Measurements from ENCODE around the gene C4BPB. TPM values are rescaled to one million over a fixed set of nuclear protein-coding genes. Genes with fewer than 3 reads are reported as not detected.

Gene C4BPB
- total RNA-seq, 2 experiments from 2014 or later, result not detected

- no peaks in the 10 kb centered on the region for H3K9me3 ChIP-seq (ENCODE audit: low read length)
Observed at GRCh38 chr1:207052911-207053769, 35.5 kb upstream of the C4BPB start, which contains the start of gene PFKFB2. PFKFB2 (plus strand) TSS chr1:207053275; CDS start chr1:207054718, 1,443 bp downstream.

GRCh38 chr1:207054491-207054890 lies 34.2 kb upstream of the C4BPB start:
- intact Hi-C loops (cut with micrococcal nuclease; ENCODE audit: unreplicated experiment), result loop anchor here (5.0 kb wide), 2 partner anchors 122 to 268 kb away; partner anchors contain the start of gene CD55

More at GRCh38 chr1:207052911-207053769, 35.5 kb upstream of the C4BPB start, which contains the start of gene PFKFB2:
- BruUV-seq (replicated peaks), result TSS peak; percentile 66
- peak within 1 kb of the TSS; percentile 78 for H3K27ac ChIP-seq (ENCODE audit: low read depth, low read length, poor library complexity, severe bottlenecking)
- intact Hi-C loops (cut with micrococcal nuclease; ENCODE audit: unreplicated experiment), result loop anchor here (5.0 kb wide), 2 partner anchors 121 to 269 kb away; partner anchors contain the start of gene CD55
- peaks cover 15% of the 10 kb centered on the region for H3K36me3 ChIP-seq (ENCODE audit: insufficient read depth, low read length)
- CTCF ChIA-PET (ENCODE audit: unreplicated experiment), result interaction anchor here (0.8 to 1.4 kb wide), 4 partner anchors 7 to 833 kb away, joined by 3 to 4 read pairs (median 3); no protein-coding TSS in a partner anchor
- POLR2A ChIA-PET, result interaction anchor here (0.8 to 1.7 kb wide), 8 partner anchors 15 to 401 kb away, joined by 3 to 6 read pairs (median 4); partner anchors contain the start of genes CD55 and CR2
- peak within 1 kb of the TSS; percentile 95 for H3K4me3 ChIP-seq (ENCODE audit: low read depth, low read length, poor library complexity, severe bottlenecking)
- peak within 1 kb of the TSS; percentile 89 for H2AFZ ChIP-seq (ENCODE audit: low read length)
- peak; percentile 92 for DNase-seq (ENCODE audit: low spot score)
- H4K20me1 ChIP-seq (ENCODE audit: insufficient read depth, low read length), result peaks cover 8% of the 10 kb centered on the region; the same call in 1 of the 2 replicates
- no peaks in the 10 kb centered on the region for H3K9me2 ChIP-seq (ENCODE audit: insufficient read depth, low read length)
- H3K4me1 ChIP-seq (ENCODE audit: insufficient read depth, low read length, poor library complexity, severe bottlenecking), result peaks cover 76% of the 10 kb centered on the region
- peaks cover 32% of the 10 kb centered on the region for H3K79me2 ChIP-seq (ENCODE audit: insufficient read depth, low read depth, low read length)
- no peak for TF ChIP-seq EZH2phosphoT487 (IDR thresholded peaks at IDR 0.05; ENCODE audit: borderline replicate concordance, low read depth, low read length)
- 0 out of 2 replicates have a peak, but pooled peaks have one; percentile 16 for TF ChIP-seq CTCF (conservative IDR thresholded peaks at IDR 0.05; ENCODE audit: low read length)
- H3K4me2 ChIP-seq (ENCODE audit: low read length), result peak within 1 kb of the TSS; percentile 94

More at GRCh38 chr1:207054491-207054890, 34.2 kb upstream of the C4BPB start:
- TF ChIP-seq CTCF (conservative IDR thresholded peaks at IDR 0.05; ENCODE audit: low read length), result no peak
- TF ChIP-seq EZH2phosphoT487 (IDR thresholded peaks at IDR 0.05; ENCODE audit: borderline replicate concordance, low read depth, low read length), result no peak
- peak; percentile 43 for DNase-seq (ENCODE audit: low spot score)
- peaks cover 81% of the 10 kb centered on the region for H3K4me1 ChIP-seq (ENCODE audit: insufficient read depth, low read length, poor library complexity, severe bottlenecking)
- H2AFZ ChIP-seq (ENCODE audit: low read length), result peak overlapping the region; percentile 17; the same call in 1 of the 2 replicates
- no TSS peak for BruUV-seq (replicated peaks)
- POLR2A ChIA-PET, result interaction anchor here (0.6 to 1.1 kb wide), 4 partner anchors 8 to 651 kb away, joined by 3 read pairs; no protein-coding TSS in a partner anchor
- peaks cover 3% of the 10 kb centered on the region; the same call in 1 of the 2 replicates for H4K20me1 ChIP-seq (ENCODE audit: insufficient read depth, low read length)
- no peaks in the 10 kb centered on the region for H3K9me3 ChIP-seq (ENCODE audit: low read length)
- CTCF ChIA-PET (ENCODE audit: unreplicated experiment), result no interaction called here
- H3K27ac ChIP-seq (ENCODE audit: low read depth, low read length, poor library complexity, severe bottlenecking), result peak overlapping the region; percentile 78
- peaks cover 2% of the 10 kb centered on the region; the same call in 1 of the 2 replicates for H3K36me3 ChIP-seq (ENCODE audit: insufficient read depth, low read length)
- peaks cover 18% of the 10 kb centered on the region for H3K79me2 ChIP-seq (ENCODE audit: insufficient read depth, low read depth, low read length)
- H3K4me2 ChIP-seq (ENCODE audit: low read length), result peak overlapping the region; percentile 94
- peak overlapping the region; percentile 95 for H3K4me3 ChIP-seq (ENCODE audit: low read depth, low read length, poor library complexity, severe bottlenecking)
- H3K9me2 ChIP-seq (ENCODE audit: insufficient read depth, low read length), result no peaks in the 10 kb centered on the region

Data from OCI-LY7 (cell line).